DMS53 treated with DMSO at 0.1 percent for 48 hours (cell line): ENCODE data around the gene TTC9C.
"Not testable (repeated sequence)": the region's sequence is repeated elsewhere in the genome, so short reads cannot be mapped to it uniquely, and the experiment has no call there.

ENCODE experiments used
- DNase-seq: peaks from one replicate; lab custom pipeline; 2025; ENCODE audit not compliant: unreplicated experiment; lab: John Stamatoyannopoulos, UW

TTC9C gene

DNA sequence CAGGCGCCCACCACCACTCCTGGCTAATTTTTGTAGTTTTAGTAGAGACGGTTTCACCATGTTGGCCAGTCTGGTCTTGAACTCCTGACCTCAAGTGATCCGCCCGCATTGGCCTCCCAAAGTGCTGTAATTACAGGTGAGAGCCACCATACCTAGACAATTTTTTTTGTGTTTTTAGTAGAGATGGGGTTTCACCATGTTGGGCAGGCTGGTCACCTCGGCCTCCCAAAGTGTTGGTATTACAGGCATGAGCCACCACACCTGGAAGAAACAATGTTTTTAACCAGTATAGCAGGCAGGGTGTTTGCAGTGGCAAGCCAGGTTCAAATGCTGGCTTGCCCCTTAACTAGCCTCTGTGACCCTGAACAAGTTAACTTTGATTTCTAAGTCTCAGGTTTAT, 21.6 kb downstream of the TTC9C start:
- DNase-seq = not testable (repeated sequence)

DNA sequence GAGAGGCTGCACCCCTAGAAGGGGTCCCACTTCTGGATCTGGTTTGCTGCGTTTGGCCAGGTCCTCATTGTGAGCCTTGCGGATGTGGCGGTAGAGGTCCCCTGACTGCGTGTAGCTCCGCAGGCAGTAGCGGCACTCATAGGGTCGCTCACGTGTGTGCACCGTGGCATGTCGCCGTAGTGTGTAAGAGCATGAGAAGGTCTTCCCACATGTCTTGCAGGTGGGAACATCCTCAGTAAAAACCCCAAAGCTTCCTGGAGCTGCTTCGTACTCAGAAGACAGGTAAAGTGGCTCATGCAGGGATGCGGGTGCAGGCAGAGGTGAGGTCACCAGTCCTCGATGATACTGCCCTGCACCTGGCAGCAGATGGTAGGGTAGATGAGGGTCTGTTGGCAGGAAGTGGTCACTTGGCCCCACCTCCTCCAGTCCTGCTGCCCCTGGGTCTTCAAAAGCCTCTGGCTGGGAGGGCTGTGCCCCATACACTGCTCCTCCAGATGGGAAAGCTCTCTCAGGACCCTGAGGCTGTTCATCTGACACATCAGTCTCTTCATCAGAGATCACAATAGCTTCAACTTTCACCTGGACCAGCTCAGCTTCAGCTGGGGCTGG, 24.0 kb downstream of the TTC9C start:
- no peak for DNase-seq

DNA sequence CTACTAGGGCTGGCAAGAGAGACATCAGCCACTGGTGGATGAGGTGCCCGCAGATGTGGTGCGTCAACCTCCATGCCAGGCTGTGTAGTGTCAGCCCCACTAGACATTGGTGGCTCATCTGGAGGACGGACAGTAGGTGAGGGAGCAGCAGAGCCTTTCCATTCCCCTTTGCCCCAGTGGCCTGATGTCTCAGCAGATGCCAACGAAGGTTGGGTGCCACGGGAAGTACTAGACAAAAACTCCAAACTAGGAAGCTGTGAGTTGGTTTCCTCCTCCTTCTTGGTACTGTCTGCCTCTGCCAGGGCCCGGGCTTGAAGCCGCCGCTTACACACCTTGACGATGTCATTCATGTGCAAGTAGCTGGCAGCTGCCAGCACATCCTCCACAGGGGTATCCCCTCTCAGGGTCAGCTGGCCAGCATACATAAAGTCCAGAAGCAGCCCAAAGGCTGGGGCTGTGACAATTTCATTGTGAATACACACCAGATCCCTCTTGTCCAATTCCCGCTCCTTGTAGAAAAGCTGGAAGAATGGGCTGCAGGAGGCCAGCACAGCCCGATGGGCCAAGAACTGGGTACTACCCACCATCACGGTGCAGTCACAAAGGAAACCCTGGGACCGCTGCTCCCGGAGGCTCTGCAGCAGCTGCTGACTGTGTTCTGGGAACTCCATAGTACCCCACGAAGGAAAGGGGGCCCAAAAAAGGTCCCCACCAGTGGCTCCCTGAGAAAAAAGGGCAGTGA, 24.9 kb downstream of the TTC9C start:
- DNase-seq = no peak

DNA sequence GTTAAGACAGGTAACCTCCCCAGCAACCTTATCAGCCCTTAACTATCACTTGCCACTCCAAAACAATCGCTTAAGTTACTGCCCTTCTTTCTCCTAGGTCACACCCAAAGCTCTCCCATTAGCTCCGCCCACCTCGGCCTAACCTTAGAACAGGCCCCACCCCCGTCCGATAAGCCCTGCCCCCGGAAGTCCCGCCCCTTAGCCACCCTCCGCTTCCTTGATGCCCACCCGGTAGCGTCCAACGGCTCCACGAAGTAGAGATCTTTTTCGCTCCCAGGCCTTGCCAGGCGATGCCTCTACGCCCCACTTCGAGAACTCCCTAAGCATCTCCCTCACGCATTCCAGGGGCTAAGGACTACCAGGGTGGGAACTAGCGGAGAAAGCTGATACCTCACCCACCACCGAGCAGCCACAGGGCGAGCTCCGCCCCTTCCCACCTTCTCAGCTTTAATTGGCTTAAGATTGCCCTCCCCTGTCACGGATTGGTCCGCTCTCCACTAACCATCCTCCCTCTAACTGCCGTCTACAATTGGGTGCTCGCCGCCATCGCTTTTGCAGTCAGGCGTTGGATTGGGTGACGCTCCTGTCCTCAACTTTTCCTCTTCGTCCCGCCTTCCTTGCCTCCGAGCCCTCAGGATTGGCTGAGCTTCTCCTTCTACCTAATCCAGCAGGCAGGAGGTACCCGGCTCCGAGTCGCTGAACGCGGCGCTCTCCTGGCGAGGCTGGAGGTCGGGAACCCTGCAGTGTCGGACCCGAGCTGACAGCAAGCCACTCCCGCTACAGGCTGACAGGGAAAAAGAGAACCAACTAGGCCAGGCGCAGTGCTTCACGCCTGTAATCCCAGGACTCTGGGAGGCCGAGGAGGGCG, 25.7 kb downstream of the TTC9C start, which contains the start of gene ZBTB3:
ZBTB3 (minus strand) TSS at position 425 of the 868 bp plus-strand sequence. CDS start 496 bp downstream, outside the sequence.
- DNase-seq = peak; percentile 98

DNA sequence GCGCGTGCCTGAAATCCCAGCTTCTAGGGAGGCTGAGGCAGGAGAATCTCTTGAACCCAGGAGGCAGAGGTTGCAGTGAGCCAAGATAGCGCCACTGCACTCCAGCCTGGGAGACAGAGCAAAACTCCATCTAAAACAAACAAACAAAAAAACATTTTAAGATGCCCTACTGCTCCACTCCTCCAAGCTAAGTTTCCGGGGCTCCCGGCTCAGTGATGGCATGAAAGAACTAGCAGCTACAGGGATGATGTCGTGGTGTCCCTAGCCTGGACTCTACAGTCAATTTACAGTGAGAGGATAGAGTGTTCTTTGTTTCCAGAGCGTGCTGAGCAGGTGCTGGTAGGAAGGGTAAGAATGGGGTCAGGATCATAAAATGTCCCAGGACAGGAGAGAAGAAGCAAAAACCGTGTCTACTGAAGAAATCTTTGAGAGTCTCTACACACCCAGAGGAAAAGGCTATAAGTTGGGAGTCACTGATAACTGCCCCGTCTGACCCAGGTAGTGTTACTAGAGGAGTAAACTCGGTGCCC, 26.9 kb downstream of the TTC9C start:
- no peak for DNase-seq

DNA sequence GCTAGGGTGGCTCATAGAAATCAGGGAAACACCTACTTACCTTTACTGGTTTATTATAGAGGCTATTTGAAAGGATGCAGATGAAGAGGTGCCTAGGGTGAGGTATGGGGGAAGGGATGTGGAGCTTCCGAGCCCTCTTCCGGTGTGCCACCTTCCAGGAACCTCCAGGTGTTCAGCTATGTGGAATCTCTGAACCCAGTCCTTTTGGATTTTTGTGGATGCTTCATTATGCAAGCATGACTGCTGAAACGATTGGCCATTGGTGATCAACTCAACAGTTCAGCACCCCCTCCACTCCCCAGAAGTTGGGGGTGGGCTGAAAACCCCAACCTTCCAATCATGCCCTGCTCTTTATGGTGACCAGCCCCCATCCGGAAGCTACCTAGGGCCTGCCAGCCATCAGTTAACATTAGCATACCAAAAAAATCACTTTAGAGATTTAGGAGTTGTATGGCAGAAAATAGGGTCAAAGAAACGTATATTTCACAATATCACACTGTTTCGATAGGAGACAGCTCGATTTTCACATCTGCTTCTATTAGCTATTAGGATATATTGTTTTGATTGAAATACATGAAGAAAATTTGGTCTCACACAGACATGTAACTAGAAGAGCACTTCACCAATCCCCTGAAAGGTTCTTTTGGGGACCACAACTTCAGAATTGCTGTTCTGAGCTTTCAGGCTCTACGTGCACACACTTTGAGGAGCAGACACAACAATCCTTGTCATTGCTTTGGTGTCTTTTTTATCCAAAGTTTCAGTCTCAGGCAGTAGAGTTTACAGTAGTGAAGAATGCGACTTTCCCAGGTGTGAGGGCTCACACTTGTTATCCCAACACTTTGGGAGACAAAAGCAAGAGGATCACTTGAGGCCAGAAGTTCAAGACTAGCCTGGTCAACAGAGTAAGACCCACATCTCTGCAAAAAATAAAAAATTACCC, 29.8 kb downstream of the TTC9C start:
- DNase-seq = no peak

DNA sequence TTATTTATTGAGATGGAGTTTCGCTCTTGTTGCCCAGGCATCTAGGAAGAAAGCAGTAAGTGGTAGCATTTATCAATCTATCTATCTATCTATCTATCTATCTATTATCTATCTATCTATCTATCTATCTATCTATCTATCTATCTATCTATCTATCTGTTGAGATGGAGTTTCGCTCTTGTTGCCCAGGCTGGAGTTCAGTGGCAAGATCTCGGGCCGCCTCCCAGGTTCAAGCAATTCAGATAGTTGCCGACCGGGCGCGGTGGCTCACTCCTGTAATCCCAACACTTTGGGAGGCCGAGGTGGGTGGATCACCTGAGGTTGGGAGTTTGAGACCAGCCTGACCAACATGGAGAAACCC, 32.6 kb downstream of the TTC9C start:
- DNase-seq = not testable (repeated sequence)

DNA sequence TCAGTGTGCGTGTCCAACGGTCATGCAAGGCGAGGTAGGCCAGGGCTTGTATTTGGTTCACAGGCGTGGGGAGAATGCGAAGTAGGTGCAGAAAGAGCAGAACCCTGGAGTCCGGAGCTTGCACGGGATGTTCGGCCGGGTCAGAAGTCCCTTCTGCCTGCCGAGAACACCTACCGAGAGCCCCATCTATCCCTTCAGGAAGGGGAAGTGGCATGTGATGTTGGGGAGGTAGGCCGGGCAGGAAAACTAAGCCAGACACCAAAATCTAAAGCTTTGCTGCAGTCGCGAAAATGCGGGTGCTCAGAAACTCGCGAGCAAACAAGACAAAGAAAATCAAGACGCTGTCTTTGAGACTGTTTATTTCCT, 42.5 kb downstream of the TTC9C start:
- no peak for DNase-seq

DNA sequence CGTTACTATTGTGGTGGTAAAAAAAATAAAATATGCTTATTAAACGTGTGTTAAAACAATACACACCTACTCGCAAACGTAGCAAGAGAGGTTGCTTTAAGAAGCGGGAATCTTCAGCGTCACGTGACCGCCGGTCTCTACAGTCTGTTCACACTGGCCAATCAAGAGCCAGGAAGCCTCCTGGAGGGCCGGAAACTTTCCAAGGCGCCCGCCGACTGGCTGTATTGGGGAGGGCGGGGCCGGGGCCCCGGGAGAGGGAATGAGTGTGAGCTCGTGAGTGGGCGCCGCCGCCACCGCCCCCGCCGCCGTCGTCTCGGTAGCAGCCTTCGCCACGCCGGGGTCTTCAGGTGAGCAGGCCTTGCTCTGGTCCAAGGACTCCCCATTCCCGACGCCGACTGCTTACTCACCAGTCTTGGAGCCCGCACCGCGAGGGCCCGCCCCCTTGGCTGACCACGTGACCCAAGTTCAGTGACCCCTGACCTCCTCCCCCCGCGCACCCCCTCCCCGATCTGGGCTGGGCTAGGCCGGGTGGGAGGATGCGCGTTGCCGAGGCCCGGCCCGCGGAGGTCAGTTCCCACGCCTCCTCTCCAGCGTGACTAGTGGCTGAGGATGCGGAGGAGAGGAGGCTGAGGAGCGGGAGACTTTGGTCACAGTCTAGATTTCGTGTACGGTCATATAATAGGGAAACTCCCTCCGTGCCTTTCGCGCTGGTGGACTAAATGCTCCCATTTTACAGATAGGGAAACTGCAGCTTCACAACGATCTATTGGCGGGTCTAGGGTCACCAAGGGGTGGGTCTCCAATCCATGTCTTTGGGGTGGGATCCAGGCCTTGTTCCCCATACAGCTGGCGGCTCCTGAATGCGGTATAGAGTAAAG, 43.1 kb downstream of the TTC9C start, which contains the start of gene TAF6L:
TAF6L (plus strand) TSS at position 253 of the 878 bp plus-strand sequence. CDS start 4,388 bp downstream, outside the sequence.
- DNase-seq = peak; percentile 94

DNA sequence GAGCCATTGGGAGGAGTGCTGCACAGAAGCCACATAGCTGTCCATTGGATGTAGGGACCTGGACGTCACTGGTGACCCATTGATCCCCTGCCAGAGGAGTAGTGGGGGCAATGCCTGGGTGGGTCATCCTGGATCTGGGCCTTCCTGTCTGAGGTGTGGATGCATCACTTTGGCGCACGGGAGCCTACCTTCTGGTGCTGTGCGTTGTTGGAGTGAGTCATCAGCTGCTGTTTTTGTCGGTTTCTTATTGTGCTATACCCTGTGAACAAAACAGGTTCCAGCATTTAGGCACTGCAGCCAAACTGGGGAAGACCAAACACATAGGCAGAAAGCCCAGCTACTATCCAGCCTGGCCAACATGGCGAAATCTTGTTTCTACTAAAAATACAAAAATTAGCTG, 46.1 kb downstream of the TTC9C start:
- no peak for DNase-seq

DNA sequence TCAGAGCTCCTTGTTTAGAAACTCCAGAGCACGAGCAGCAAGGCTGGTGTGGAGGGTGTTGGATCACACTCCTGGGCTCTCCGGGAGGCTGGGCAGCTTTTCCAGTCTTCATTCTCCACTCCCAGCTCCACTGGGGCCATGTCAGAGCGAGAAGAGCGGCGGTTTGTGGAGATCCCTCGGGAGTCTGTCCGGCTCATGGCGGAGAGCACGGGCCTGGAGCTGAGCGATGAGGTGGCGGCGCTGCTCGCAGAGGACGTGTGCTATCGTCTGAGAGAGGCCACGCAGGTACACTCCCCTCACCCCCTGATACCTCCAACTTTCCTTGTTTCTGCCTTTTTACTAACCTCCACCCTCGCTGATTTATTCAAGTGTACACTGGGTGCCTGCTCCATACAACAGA, 47.4 kb downstream of the TTC9C start:
- DNase-seq = no peak

DNA sequence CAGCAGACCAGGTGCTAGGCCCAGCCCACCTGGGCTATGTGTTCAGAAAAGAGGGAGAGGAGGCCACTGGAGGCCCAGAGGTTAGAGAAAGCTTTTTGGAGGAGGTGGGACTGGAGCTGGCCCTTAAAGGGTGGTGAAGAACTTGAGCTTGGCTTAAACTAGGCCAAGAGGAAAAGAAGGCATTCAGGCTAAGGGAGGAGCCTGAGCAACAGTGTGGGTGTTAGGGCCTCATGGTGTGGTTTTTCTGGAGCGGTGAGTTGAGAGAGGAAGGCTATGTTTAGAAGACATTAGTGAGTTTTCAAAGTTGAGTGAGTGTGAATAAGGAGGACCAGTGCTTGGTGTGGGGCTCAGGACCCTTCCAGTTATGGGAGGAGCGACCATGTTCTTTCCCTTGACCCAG, 49.1 kb downstream of the TTC9C start:
- no peak for DNase-seq

DNA sequence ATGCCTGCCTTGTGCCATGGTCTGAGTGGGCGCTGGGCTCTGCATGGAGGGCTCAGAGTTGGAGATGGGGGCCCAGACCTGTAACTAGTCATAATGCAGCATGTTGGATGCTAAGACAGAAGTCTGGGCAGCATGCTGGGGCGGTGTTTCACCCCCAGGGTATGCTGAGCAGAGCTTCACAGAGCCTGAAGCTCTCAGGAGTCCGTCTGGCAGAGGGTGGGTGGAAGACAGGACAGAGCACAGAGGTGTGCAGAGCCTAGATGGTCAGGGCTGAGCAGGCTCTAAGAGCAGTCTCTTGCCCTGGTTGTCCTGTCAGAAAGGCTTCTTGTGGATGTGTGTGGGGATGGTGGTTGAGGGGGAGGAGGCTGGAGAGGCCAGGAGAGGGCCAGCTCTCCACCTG, 50.2 kb downstream of the TTC9C start:
- DNase-seq = no peak

DNA sequence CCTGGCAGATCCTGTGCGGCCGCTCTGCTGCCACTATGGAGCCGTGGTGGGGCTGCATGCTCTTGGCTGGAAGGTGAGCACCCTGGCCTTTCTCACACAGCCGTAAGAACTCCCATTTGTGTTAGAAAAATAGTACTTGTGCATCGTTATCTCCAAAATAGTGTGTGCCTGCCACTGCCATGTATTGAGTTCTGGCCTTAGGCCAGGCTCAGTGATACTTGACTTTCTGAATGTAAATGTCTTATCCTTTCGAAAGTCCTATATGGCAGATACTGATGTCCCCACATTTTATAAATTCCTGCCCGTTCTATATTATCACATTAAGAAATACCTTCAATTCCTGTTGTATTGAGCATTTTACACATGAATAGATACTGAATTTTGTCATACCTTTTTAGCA, 54.5 kb downstream of the TTC9C start:
- DNase-seq = no peak

DNA sequence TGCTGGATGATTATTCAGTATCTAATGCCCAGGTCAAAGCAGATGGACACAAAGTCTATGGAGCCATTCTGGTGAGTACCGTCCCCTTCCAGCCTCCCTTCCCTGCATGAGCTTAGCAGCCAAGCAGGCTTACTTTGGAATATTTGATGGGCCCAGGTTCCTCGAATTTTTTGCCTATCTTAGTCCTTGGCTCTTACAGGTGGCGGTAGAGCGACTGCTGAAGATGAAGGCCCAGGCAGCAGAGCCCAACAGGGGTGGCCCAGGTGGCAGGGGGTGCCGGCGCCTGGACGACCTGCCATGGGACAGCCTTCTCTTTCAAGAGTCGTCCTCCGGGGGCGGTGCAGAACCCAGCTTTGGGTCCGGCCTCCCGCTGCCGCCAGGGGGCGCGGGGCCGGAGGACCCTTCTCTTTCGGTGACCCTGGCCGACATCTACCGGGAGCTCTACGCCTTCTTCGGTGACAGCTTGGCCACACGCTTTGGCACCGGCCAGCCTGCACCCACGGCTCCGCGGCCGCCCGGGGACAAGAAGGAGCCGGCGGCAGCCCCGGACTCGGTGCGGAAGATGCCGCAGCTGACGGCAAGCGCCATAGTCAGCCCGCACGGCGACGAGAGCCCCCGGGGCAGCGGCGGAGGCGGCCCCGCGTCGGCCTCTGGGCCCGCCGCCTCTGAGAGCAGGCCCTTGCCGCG, 58.2 kb downstream of the TTC9C start:
- peak; percentile 75 for DNase-seq

DNA sequence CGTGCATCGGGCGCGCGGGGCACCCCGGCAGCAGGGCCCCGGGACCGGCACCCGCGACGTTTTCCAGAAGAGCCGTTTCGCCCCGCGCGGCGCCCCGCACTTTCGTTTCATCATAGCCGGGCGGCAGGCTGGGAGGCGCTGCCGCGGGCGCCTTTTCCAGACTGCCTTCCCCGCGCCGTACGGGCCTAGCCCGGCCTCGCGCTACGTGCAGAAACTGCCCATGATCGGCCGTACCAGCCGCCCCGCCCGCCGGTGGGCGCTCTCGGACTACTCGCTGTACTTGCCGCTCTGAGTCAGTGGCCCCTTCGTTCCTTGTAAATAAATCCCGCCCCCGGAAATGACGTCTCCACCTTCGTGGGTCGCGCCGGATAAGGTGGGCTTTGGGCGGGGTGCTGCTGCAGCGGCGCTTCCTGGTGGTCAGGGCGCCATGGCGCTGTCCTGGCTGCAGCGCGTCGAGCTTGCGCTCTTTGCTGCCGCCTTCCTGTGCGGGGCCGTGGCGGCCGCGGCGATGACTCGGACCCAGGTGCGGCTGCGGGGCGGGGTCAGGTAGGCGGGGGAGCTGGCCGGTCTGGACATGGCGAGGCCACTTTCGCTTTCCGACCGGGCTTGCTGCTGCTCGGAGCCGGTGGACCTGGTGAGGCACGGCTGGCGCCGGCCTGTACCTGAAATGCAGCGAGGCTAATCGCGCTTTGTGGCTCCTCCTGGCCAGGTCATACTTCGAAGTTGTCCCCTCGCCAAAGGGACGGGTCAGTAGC, 58.9 kb downstream of the TTC9C start, which contains the start of gene TMEM179B:
TMEM179B (plus strand) TSS at position 398 of the 755 bp plus-strand sequence; CDS start at position 428, 30 bp downstream.
- peak; percentile 95 for DNase-seq
